OCI-LY3 (cell line): ENCODE data around the gene CSNK1G3.

Experiments
- EZH2phosphoT487 ChIP-seq: fragments of 200-600 bp; shearing (Covaris generic); IDR thresholded peaks from 2 replicates; pipeline ENCODE4 v1.6.1; 2018; ENCODE audit warnings: antibody characterized with exemption, mixed run types, low read depth
- TF ChIP-seq, protein P1 (sequence below): fragments of 200-600, 300-600 bp; sonication (generic); IDR thresholded peaks from 2 replicates; pipeline ENCODE4 v1.5.1; 2014; ENCODE audit warnings: antibody characterized with exemption, low read length, low read depth

DNA sequence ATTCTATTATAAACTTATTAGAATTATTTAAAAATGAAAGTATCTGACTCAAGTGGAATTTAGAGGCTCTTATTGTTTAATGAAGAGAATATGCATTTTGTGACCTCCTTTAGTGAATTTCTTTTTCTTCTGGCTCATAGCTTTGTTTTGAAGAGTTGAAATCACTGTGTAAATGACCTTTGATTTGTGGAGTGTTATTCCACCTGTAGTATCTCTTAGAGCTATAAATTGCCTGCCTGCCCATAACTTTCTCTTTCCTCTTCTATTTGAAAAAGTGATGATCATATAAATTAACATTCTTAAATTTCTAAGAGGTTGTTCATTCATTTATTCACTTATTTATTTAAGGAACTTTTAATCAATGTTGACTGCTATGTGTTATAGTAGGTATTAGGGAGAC lies 16.1 kb downstream of the CSNK1G3 start:
- TF ChIP-seq, protein P1, sequence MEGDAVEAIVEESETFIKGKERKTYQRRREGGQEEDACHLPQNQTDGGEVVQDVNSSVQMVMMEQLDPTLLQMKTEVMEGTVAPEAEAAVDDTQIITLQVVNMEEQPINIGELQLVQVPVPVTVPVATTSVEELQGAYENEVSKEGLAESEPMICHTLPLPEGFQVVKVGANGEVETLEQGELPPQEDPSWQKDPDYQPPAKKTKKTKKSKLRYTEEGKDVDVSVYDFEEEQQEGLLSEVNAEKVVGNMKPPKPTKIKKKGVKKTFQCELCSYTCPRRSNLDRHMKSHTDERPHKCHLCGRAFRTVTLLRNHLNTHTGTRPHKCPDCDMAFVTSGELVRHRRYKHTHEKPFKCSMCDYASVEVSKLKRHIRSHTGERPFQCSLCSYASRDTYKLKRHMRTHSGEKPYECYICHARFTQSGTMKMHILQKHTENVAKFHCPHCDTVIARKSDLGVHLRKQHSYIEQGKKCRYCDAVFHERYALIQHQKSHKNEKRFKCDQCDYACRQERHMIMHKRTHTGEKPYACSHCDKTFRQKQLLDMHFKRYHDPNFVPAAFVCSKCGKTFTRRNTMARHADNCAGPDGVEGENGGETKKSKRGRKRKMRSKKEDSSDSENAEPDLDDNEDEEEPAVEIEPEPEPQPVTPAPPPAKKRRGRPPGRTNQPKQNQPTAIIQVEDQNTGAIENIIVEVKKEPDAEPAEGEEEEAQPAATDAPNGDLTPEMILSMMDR = no peak
- TF ChIP-seq EZH2phosphoT487 = no peak
